ENCODE results near the gene TRIP11.

DNA sequence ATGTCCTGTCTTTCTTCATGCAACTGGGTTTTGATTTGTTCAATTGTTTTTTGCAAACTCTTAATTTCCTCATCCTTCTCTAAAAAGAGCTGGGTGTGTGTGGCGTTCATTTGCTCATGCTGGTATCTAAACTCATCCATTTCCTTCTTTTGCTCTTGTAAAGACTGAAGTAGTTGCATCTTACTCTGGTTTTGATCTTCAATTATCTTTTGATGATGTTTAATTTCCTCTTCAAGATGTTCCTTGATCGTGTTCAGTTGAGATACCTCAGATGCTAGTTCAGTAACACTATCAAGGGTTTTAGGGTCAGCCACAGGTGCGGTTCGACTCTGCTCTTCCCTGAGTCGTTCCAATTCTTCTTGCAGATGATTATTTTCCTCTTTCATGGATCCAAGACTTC lies 34.8 kb downstream of the TRIP11 start:
- TF ChIP-seq RAD21 (IDR thresholded peaks at IDR 0.05; ENCODE audit: low read depth) (no peak), CREB1 (IDR thresholded peaks at IDR 0.05; ENCODE audit: low read depth) (no peak)

All from Ishikawa (cell line).